ENCODE results near the gene KCNJ6.

KCNJ6 gene

GRCh38 chr21:37790905-37791304, 125.4 kb downstream of the KCNJ6 start:
- no peak overlapping the region for H3K4me3 ChIP-seq (ENCODE audit: low read depth, low read length, poor library complexity, severe bottlenecking)
- H3K36me3 ChIP-seq (ENCODE audit: insufficient read depth, low read length), result no peaks in the 10 kb centered on the region
- no peaks in the 10 kb centered on the region for H3K4me1 ChIP-seq (ENCODE audit: insufficient read depth, low read length, severe bottlenecking)
- no peak overlapping the region for H3K27ac ChIP-seq (ENCODE audit: low read depth, low read length, poor library complexity, severe bottlenecking)
- H3K9ac ChIP-seq (ENCODE audit: low read length), result no peak overlapping the region
- no peaks in the 10 kb centered on the region for H3F3A ChIP-seq (ENCODE audit: insufficient read depth, low read length)
- no peaks in the 10 kb centered on the region for H4K20me1 ChIP-seq (ENCODE audit: insufficient read depth, low read length)
- TF ChIP-seq, protein P1, sequence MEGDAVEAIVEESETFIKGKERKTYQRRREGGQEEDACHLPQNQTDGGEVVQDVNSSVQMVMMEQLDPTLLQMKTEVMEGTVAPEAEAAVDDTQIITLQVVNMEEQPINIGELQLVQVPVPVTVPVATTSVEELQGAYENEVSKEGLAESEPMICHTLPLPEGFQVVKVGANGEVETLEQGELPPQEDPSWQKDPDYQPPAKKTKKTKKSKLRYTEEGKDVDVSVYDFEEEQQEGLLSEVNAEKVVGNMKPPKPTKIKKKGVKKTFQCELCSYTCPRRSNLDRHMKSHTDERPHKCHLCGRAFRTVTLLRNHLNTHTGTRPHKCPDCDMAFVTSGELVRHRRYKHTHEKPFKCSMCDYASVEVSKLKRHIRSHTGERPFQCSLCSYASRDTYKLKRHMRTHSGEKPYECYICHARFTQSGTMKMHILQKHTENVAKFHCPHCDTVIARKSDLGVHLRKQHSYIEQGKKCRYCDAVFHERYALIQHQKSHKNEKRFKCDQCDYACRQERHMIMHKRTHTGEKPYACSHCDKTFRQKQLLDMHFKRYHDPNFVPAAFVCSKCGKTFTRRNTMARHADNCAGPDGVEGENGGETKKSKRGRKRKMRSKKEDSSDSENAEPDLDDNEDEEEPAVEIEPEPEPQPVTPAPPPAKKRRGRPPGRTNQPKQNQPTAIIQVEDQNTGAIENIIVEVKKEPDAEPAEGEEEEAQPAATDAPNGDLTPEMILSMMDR (IDR thresholded peaks at IDR 0.05; ENCODE audit: low read length), result no peak
- TF ChIP-seq EZH2 (IDR thresholded peaks at IDR 0.05; ENCODE audit: borderline replicate concordance, low read length), result no peak
- H2AFZ ChIP-seq (ENCODE audit: low read length), result no peak overlapping the region
- no peaks in the 10 kb centered on the region; the same call in 1 of the 2 replicates for H3K27me3 ChIP-seq (ENCODE audit: insufficient read depth, low read length)
- no peaks in the 10 kb centered on the region for H3K9me2 ChIP-seq (ENCODE audit: low read depth, low read length)
- no peaks in the 10 kb centered on the region for H3K79me2 ChIP-seq (ENCODE audit: insufficient read depth, low read length)
- H3K4me2 ChIP-seq (ENCODE audit: low read length), result no peak overlapping the region
- H3K9me3 ChIP-seq (ENCODE audit: low read length), result no peaks in the 10 kb centered on the region

DNA sequence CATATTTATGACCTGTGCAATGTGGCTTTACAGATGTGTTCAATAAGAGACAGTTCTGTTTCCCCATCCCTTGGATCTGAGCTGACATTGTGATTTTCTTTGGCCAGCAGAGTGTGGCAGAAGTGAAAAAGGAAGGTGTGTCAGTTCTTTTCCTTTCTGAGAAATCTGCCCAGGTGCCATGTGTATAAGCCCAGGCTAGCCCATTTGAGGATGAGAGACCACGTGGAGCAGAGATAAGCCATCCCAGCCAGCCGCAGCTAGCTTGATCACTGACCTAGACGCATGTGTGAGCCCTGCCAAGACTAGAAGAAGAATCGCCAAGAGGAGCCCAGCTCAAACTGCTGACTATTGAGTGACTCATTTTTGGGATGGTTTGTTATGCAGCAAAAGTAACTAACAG, 127.8 kb downstream of the KCNJ6 start:
- no peaks in the 10 kb centered on the region for H3K9me2 ChIP-seq (ENCODE audit: low read depth, low read length)
- no peak overlapping the region for H3K4me3 ChIP-seq (ENCODE audit: low read depth, low read length, poor library complexity, severe bottlenecking)
- no peak overlapping the region for H2AFZ ChIP-seq (ENCODE audit: low read length)
- TF ChIP-seq EZH2 (IDR thresholded peaks at IDR 0.05; ENCODE audit: borderline replicate concordance, low read length), result no peak
- TF ChIP-seq, protein P1 (IDR thresholded peaks at IDR 0.05; ENCODE audit: low read length), result no peak
- no peaks in the 10 kb centered on the region for H3K79me2 ChIP-seq (ENCODE audit: insufficient read depth, low read length)
- no peaks in the 10 kb centered on the region for H3F3A ChIP-seq (ENCODE audit: insufficient read depth, low read length)
- no peak overlapping the region for H3K9ac ChIP-seq (ENCODE audit: low read length)
- no peaks in the 10 kb centered on the region for H3K9me3 ChIP-seq (ENCODE audit: low read length)
- H3K36me3 ChIP-seq (ENCODE audit: insufficient read depth, low read length), result no peaks in the 10 kb centered on the region
- no peak overlapping the region for H3K27ac ChIP-seq (ENCODE audit: low read depth, low read length, poor library complexity, severe bottlenecking)
- H3K4me1 ChIP-seq (ENCODE audit: insufficient read depth, low read length, severe bottlenecking), result no peaks in the 10 kb centered on the region
- no peaks in the 10 kb centered on the region for H4K20me1 ChIP-seq (ENCODE audit: insufficient read depth, low read length)
- no peaks in the 10 kb centered on the region; the same call in 1 of the 2 replicates for H3K27me3 ChIP-seq (ENCODE audit: insufficient read depth, low read length)
- no peak overlapping the region for H3K4me2 ChIP-seq (ENCODE audit: low read length)

- H3F3A ChIP-seq (ENCODE audit: insufficient read depth, low read length), result no peaks in the 10 kb centered on the region
- no peaks in the 10 kb centered on the region for H3K36me3 ChIP-seq (ENCODE audit: insufficient read depth, low read length)
- H3K4me2 ChIP-seq (ENCODE audit: low read length), result no peak overlapping the region
- H2AFZ ChIP-seq (ENCODE audit: low read length), result no peak overlapping the region
- no peaks in the 10 kb centered on the region; the same call in 1 of the 2 replicates for H3K27me3 ChIP-seq (ENCODE audit: insufficient read depth, low read length)
- H3K9me3 ChIP-seq (ENCODE audit: low read length), result no peaks in the 10 kb centered on the region
- H3K4me3 ChIP-seq (ENCODE audit: low read depth, low read length, poor library complexity, severe bottlenecking), result no peak overlapping the region
- H3K79me2 ChIP-seq (ENCODE audit: insufficient read depth, low read length), result no peaks in the 10 kb centered on the region
- no peaks in the 10 kb centered on the region for H4K20me1 ChIP-seq (ENCODE audit: insufficient read depth, low read length)
- no peak overlapping the region for H3K9ac ChIP-seq (ENCODE audit: low read length)
- no peak overlapping the region for H3K27ac ChIP-seq (ENCODE audit: low read depth, low read length, poor library complexity, severe bottlenecking)
- no peaks in the 10 kb centered on the region for H3K4me1 ChIP-seq (ENCODE audit: insufficient read depth, low read length, severe bottlenecking)
- H3K9me2 ChIP-seq (ENCODE audit: low read depth, low read length), result no peaks in the 10 kb centered on the region
- TF ChIP-seq, protein P1 (IDR thresholded peaks at IDR 0.05; ENCODE audit: low read length), result no peak
- no peak for TF ChIP-seq EZH2 (IDR thresholded peaks at IDR 0.05; ENCODE audit: borderline replicate concordance, low read length)
These were observed 128.8 kb downstream of the KCNJ6 start for GRCh38 chr21:37787456-37787855.
